Body of pancreas (tissue), 4 donors: ENCODE results near the gene RANBP17.

Experiments used
- POLR2A ChIP-seq, 3 donors: fragments of 450-650 bp; IDR thresholded peaks; one replicate each; pipeline ENCODE4 v1.6.1; 2016; ENCODE audit warnings: antibody characterized with exemption in 3 of 3, mild to moderate bottlenecking in 2 of 3
- TF ChIP-seq, protein P1 (sequence below), 7 experiments: fragments of 450-650 bp in 4 of 7; fragments of 200-600 bp in 3 of 7; sonication (generic) in 3 of 7; IDR thresholded peaks; one replicate each; pipeline ENCODE4 v1.5.1; 2016 to 2019; ENCODE audit warnings: antibody characterized with exemption in 7 of 7

DNA sequence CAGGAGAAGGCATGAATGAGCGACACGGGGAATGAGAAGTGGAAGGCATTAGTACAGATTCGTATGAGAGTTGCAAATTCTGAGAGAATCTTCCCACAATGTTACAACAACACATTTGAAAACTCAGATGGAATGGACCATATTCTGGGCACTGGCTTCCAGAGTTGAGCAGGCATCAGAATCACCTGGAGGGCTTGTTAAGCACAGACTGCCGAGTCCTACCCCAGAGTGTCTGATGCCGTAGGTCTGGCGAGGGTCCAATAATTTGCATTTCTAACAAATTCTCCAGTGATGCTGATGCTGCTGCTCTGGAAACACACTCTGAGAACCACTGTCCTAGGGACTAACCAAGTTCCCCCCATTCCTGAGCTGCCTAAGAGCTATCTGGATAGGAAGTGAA is 444.3 kb downstream of the RANBP17 start:
- TF ChIP-seq, protein P1, sequence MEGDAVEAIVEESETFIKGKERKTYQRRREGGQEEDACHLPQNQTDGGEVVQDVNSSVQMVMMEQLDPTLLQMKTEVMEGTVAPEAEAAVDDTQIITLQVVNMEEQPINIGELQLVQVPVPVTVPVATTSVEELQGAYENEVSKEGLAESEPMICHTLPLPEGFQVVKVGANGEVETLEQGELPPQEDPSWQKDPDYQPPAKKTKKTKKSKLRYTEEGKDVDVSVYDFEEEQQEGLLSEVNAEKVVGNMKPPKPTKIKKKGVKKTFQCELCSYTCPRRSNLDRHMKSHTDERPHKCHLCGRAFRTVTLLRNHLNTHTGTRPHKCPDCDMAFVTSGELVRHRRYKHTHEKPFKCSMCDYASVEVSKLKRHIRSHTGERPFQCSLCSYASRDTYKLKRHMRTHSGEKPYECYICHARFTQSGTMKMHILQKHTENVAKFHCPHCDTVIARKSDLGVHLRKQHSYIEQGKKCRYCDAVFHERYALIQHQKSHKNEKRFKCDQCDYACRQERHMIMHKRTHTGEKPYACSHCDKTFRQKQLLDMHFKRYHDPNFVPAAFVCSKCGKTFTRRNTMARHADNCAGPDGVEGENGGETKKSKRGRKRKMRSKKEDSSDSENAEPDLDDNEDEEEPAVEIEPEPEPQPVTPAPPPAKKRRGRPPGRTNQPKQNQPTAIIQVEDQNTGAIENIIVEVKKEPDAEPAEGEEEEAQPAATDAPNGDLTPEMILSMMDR (IDR thresholded peaks at IDR 0.05), result no peak
- TF ChIP-seq POLR2A (IDR thresholded peaks at IDR 0.05), result no peak
